ENCODE results near the gene S100A3.

The S100A3 gene

DNA sequence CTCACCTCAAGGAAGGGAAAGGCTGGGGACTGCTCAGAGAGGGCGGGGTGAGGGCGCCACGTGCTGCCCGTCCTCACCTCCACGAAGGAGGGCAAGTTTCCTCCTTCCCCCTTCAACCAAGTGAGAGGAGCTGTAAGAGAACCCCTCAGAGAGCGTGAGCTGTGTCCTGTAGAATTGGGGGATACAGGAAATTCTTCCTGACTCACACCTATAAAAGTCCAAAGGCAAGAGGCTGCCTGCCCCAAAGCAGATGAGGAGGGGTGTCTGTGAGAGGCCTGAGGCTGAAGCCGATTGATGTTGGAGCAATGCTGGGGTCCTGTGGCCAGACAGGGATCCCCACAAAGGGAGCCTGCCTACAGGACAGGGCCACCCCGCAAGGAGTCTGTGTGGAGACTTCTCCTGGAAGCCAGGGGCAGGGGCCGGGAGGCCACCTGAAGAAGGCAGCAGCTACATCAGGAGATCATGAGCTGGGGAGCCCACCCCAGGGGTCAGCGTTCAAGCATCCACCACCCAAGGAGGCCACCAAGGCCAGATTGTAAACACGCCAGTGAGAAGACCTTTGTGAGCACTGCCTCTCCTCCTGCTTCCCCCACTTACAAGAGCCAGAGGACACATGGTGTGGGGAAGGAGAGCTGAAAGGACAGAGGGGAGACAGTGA is 41.0 kb downstream of the S100A3 start:
- DNase-seq: no peak

DNA sequence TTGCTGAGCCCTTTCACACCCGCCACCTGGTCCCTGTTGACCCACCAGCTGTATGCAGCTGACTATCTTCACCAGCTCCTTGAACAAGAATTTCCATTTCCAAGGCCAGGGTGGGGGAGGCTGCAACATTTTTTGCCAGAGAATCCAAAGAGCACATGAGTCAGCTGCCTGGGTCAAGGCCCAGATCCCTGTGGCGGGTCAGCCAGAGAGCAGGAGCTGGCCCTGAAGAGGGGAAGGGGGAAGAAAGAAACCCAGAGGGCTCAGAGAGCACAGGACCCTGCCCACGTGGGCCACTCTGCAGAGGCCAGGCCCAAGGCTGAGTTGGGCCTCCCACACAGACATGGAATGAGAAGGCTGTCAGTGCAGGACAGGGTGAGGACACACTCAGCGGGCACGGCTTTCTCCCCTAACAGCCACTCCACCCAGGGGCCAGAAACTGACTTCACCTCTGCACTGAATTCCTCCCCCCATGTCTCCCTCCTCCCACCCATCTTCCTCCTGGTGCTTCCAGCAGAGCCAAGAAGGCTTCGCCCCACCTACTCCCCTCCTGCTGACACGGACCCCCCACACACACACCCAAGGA is 42.1 kb downstream of the S100A3 start:
- DNase-seq: no peak

- no peak for DNase-seq
Measured at GRCh38 chr1:153506386-153506785, 42.7 kb downstream of the S100A3 start.

DNA sequence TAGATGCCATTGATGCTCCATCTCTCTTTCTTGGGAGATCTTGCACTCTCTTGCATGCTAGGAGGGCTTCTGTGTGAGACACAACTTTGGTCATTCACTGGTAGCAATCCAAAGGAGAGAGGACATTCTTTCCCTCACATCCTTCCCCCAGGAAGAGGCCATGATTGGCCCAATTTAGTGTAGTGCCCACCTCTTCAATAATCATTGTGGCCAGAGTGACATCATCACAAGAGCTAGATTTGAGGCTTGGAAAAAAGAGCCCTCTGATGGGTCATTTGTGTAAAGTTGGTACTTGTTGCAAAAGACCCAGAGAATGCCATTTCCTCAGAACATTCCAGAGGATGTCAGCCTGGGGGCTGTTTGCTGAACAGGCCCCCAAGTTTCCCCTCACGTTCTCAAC is 43.5 kb downstream of the S100A3 start:
- no peak for DNase-seq

- no peak for DNase-seq
Measured at GRCh38 chr1:153503766-153504165, 45.3 kb downstream of the S100A3 start.

- DNase-seq: no peak
Measured at GRCh38 chr1:153498746-153499145, 50.3 kb downstream of the S100A3 start.
